HG02678 (cell line): ENCODE data around the gene PRTG.
"Not testable (repeated sequence)": the region's sequence is repeated elsewhere in the genome, so short reads cannot be mapped to it uniquely, and the experiment has no call there.

Experiments
- ATAC-seq: cut with Tn5 transposase; IDR thresholded peaks from one replicate; pipeline ENCODE4 v1.9.1; 2021; ENCODE audit warnings: mild to moderate bottlenecking, moderate library complexity; ENCODE audit not compliant: unreplicated experiment

PRTG gene

GRCh38 chr15:55743729-55744655 lies 1.0 kb upstream of the PRTG start:
- ATAC-seq: no peak

GRCh38 chr15:55742498-55742926 lies 440 bp downstream of the PRTG start:
- ATAC-seq: no peak

GRCh38 chr15:55741833-55742497 lies 987 bp downstream of the PRTG start:
- ATAC-seq: no peak

- no peak for ATAC-seq
Measured at GRCh38 chr15:55740981-55741832, 1.7 kb downstream of the PRTG start.

DNA sequence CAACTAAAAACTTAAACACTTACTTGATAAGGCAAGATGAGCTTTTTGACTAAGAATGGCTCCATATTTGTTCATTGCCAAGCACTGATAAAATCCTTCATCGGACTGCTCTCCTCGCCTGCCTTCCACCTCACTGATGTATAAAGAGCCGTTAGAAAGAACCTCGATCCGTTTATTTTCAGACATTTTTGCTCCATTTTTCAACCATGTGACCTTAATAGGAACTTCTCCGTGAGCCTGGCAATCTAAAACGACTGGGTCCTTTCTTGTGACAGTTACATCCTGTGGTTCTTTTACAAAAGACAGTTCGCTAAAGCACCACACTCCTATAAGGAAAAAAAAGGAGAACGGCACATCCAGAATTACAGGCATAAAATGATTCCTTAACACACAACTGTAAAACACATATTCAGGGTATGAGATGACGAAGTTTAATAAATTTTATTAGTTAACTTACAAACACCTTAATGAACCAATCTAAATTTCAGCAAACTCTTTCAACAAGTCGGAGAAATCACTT lies 2.5 kb downstream of the PRTG start:
- no peak for ATAC-seq

- no peak for ATAC-seq
Measured at GRCh38 chr15:55739641-55740040, 3.3 kb downstream of the PRTG start.

DNA sequence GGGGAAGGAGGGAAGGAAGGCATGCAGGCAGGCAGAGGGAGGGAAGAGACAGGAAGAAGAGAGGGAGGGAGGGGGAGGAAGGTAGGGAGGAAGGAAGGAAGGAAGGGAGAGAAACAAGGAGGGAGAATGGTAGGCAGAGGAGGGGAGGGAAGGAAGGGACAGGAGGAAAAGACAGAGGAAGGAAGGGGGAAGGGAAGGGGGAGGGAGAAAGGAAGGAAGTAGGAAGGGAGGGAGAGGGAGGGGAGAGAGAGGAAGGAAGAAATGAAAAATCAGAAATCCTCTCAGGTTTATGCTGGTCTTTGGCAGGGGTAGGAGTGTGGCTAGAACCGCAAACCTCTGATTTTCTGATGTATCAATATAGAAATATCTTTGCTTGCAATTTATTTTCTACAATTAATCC lies 4.2 kb downstream of the PRTG start:
- no peak for ATAC-seq

DNA sequence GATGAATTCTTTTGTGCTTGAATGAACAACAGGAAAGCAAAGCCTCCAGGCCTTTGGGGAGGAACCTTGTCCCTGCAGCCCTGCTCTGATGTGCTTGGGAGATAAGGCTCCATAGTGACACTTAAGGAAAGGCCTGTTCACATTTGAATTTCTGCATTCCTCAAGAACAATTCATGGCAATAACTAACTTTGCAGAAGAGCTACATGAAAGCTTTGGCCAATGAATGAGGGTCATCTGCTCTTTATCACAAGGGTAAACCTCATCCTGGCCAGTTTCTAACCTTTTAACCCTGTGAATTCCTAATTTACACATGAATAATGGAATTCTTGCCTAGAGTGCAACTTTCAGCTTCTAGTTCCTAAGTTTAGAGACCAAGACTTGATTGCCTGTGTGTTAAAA lies 5.6 kb downstream of the PRTG start:
- no peak for ATAC-seq

- no peak for ATAC-seq
Measured at GRCh38 chr15:55736756-55737155, 6.2 kb downstream of the PRTG start.

- no peak for ATAC-seq
Measured at GRCh38 chr15:55734641-55735040, 8.3 kb downstream of the PRTG start.

DNA sequence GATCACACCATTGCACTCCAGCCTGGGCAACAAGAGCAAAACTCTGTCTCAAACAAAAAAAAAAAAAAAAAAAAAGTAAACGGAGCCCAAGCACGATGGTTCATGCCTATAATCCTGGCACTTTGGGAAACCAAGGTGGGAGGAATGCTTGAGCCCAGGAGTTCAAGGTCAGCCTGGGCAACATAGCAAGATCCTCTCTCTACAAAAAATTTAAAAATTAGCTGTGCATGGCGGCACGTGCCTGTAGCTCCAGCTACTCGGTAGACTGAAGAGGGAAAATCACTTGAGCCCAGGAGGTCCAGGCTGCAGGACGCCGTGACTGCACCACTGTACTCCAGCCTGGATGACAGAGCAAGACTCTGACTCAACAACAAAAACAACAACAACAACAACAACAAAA lies 9.5 kb downstream of the PRTG start:
- ATAC-seq: not testable (repeated sequence)

- no peak for ATAC-seq
Measured at GRCh38 chr15:55721554-55722185, 21.3 kb downstream of the PRTG start.

GRCh38 chr15:55715355-55716076 lies 27.4 kb downstream of the PRTG start:
- ATAC-seq: no peak

DNA sequence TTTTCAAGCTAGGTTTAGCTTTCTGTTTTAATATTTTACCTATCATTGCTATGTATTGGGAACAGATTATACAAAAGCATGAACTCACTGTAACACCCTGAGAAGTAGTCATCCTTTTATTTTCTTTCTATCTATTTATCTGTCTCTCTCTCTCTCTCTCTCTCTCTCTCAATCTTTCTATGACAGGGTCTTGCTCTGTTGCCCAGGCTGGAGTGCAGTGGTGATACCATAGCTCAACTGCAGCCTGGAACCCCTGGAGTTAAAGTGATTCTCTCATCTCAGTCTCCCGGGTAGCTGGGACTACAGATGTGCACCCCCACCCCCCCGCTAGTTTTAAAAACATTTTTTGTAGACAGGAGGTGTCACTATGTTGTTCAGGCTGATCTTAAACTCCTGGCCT lies 28.9 kb downstream of the PRTG start:
- no peak for ATAC-seq

DNA sequence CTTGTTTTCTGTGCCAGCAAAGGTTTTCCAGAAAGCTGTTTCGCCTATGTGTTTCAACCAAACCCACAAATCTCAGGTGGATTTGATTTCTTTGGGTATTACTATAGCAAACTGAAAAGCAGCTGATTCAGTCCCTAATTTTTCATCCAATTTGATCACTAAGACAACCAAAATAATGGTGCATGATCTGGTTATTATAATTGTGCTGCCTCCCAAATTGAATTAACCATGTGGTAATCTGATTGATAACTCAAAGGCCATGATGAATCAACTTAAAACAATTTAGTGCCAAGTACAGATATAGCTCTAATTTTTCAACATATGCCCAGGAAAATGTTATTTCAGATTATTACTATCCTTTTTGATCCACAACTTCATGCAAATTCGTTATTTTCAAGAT lies 30.6 kb downstream of the PRTG start:
- ATAC-seq: no peak

DNA sequence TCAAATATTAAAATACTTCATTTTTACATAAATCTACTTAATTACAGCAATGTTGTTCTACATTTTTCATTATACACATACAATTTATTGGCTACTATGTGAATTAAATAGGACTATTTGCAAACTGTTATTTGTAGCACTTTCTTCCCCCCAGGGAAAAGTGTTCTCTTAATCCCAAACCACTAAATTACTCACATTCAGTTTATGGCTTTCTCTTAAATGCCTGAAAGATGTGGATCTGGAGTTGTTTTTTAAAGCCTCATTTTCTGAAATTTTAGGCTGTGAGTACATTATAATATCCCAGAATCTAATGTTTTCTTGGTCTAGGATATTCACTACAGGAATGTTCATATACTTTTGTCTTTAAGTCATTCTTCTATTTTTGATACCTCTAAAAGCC lies 32.7 kb downstream of the PRTG start:
- no peak for ATAC-seq

DNA sequence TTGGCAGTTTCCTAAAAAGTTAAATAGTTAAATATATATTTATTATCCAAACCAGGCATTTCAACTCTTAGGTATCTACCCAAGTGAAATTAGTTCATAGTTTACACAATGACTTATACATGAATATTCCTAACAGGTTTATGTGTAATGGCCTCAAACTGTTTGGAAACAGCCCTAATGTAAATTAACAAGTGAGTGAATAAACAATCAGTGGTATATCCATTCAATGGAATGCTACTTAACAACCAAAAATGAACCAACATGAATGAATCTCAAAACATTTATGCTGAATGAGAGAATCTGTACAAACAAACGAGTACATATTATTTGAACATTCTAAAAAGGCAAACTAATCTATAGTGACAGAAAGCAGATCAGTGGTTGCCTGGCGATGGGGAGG lies 33.5 kb downstream of the PRTG start:
- ATAC-seq: no peak

GRCh38 chr15:55708720-55709119 lies 34.2 kb downstream of the PRTG start:
- no peak for ATAC-seq

GRCh38 chr15:55707951-55708350 lies 35.0 kb downstream of the PRTG start:
- no peak for ATAC-seq

- no peak for ATAC-seq
Measured at GRCh38 chr15:55707518-55707917, 35.4 kb downstream of the PRTG start.
